Neutrophil (primary cell): ENCODE data around the gene GTF3A.

Experiments
- H3K27ac ChIP-seq: fragments of 200-600 bp; sonication (generic); 2 replicates; pipeline ENCODE4 v1.5.1; 2016; ENCODE audit warnings: mild to moderate bottlenecking, moderate library complexity
- H3K27me3 ChIP-seq: fragments of 200-600 bp; sonication (generic); 2 replicates; pipeline ENCODE4 v1.6.0; 2016; ENCODE audit warnings: mild to moderate bottlenecking
- H3K36me3 ChIP-seq: fragments of 200-600 bp; sonication (generic); 2 replicates; pipeline ENCODE4 v1.5.1; 2017
- H3K4me1 ChIP-seq, 2 experiments: fragments of 200-600 bp in 1 of 2; sonication (generic) in 1 of 2; 1 replicate in 1 of 2; 2 replicates in 1 of 2; pipeline versions ENCODE4 v1.5.1 to v1.6.1; 2013 to 2016; ENCODE audit warnings: low read depth in 1 of 2, low read length in 1 of 2, mild to moderate bottlenecking in 1 of 2, moderate library complexity in 1 of 2; ENCODE audit not compliant: control insufficient read depth in 1 of 2, insufficient read depth in 1 of 2
- H3K4me3 ChIP-seq, 2 experiments: fragments of 200-600 bp in 1 of 2; sonication (generic) in 1 of 2; 1 replicate in 1 of 2; 2 replicates in 1 of 2; pipeline ENCODE4 v1.5.1; 2013 to 2016; ENCODE audit warnings: low read depth in 1 of 2, low read length in 1 of 2, mild to moderate bottlenecking in 1 of 2, moderate library complexity in 1 of 2
- H3K9me3 ChIP-seq: fragments of 200-600 bp; sonication (generic); 2 replicates; pipeline ENCODE4 v1.5.1; 2016
- CTCF ChIP-seq: fragments of 200-600 bp; sonication (generic); IDR thresholded peaks from 2 replicates; pipeline ENCODE4 v1.5.1; 2016; ENCODE audit warnings: antibody characterized with exemption

Gene GTF3A

GRCh38 chr13:27463500-27463899 is 39.1 kb downstream of the GTF3A start:
- Histone ChIP-seq H3K9me3 (no peaks in the 10 kb centered on the region), H3K36me3 (no peaks in the 10 kb centered on the region), H3K27ac (no peak overlapping the region), H3K4me1 (no peaks in the 10 kb centered on the region), H3K4me3 (no peak overlapping the region), H3K27me3 (no peaks in the 10 kb centered on the region)
- TF ChIP-seq CTCF, result no peak

GRCh38 chr13:27465611-27466010 is 41.2 kb downstream of the GTF3A start:
- no peaks in the 10 kb centered on the region for H3K27me3 ChIP-seq
- H3K9me3 ChIP-seq, result no peaks in the 10 kb centered on the region
- no peak overlapping the region for H3K27ac ChIP-seq
- no peaks in the 10 kb centered on the region for H3K36me3 ChIP-seq
- TF ChIP-seq CTCF, result no peak
- no peak overlapping the region for H3K4me3 ChIP-seq
- no peaks in the 10 kb centered on the region for H3K4me1 ChIP-seq

- Histone ChIP-seq H3K27me3 (no peaks in the 10 kb centered on the region), H3K4me3 (no peak overlapping the region), H3K27ac (no peak overlapping the region), H3K36me3 (no peaks in the 10 kb centered on the region), H3K4me1 (no peaks in the 10 kb centered on the region), H3K9me3 (no peaks in the 10 kb centered on the region)
- TF ChIP-seq CTCF, result no peak
Measured at GRCh38 chr13:27466513-27466912, 42.1 kb downstream of the GTF3A start.

GRCh38 chr13:27470075-27470820 is 45.8 kb downstream of the GTF3A start:
- Histone ChIP-seq H3K4me1 (no peaks in the 10 kb centered on the region), H3K27ac (no peak overlapping the region), H3K4me3 (no peak overlapping the region), H3K36me3 (no peaks in the 10 kb centered on the region), H3K9me3 (no peaks in the 10 kb centered on the region), H3K27me3 (no peaks in the 10 kb centered on the region)
- no peak for TF ChIP-seq CTCF

- no peak overlapping the region for H3K27ac ChIP-seq
- H3K4me3 ChIP-seq, result no peak overlapping the region
- H3K36me3 ChIP-seq, result no peaks in the 10 kb centered on the region
- H3K4me1 ChIP-seq, result no peaks in the 10 kb centered on the region
- TF ChIP-seq CTCF, result no peak
- H3K9me3 ChIP-seq, result no peaks in the 10 kb centered on the region
- no peaks in the 10 kb centered on the region for H3K27me3 ChIP-seq
Measured at GRCh38 chr13:27472441-27472840, 48.0 kb downstream of the GTF3A start.
